GM18867 (cell line): Measurements from ENCODE around the gene FARP1.
"Not testable (repeated sequence)": the region's sequence is repeated elsewhere in the genome, so short reads cannot be mapped to it uniquely, and the experiment has no call there.

Experiments
- ATAC-seq: cut with Tn5 transposase; IDR thresholded peaks from one replicate; pipeline ENCODE4 v1.9.1; 2021; ENCODE audit warnings: mild to moderate bottlenecking, moderate library complexity; ENCODE audit not compliant: unreplicated experiment

Gene FARP1

DNA sequence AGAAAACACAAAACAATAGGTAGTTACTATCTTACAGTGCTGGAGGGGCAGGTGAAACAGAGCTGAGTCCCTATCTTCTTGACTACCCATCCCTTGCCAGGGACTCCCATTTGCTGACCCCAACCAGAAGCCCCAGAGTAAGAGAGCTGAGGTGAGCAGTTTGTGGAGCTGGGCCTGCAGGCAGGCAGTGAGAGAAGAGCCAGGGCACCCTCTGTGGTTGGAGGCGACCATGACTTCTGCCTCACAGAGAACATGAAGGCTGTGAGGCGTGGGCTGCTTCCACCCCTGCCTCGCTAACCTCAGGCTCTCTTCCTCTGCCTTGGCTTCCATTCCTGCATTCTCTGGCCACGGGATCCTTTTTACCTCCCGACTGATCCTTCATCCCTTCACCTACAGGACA, 81.7 kb downstream of the FARP1 start:
- no peak for ATAC-seq

DNA sequence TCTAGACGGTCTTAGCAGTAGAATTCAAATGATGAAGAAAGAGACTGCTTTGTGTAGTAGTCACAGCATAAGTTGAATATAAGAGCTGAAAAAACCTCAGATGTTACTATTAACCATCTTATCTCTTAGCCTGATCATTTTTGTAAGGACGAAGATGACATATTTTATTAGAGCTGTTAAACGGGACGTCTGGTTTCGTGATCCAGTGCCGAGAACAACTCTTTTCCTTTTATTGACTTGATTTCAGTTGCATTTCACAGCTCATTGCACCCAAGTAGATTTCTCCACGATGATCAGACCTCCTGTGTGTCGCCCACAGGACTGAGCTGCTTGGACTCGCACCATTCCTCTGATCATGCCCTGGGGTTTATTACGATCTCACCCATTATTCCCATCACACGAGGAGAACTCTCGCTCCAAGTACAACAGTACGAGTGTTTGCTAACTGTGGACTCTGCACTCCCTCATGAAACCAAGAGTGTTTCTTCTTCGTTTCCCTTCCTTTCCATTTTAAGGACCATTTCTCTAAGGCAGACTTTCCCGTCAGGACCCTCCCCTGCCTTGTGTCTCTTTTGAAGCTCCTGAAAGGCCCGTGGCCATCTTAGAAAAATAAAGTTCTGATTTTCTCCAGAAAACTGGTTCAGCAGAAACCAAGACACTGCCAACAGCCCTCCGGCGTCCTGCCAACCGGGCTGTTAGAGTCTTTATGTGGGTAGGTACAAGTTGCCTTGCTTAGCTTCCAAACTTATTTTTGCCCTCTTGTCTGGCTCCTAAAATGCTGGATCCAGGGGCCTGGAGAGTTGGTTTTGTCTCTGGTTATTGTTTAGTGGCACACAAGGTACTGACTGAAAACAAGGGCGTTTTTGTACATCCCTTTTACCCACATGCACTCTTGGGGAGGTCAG, 82.4 kb downstream of the FARP1 start:
- ATAC-seq, result no peak

DNA sequence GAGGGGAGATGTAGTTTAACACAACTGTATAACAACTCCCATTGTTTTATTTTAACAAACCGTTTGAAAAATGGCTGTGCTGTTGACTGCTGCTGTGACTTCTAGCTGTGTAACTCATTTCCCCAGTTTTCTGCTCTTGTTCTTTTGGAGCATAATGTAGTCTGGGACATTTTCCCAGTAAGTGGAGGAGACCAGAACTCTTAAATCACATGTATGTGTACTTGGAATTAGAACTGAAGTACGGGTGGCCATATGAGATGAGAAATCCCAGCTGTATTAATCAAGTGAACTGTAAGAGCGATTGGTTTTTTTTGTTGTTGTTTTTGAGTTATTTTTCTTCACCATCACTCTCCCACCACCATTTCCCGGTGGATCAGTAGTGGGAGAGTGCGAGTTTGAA, 83.6 kb downstream of the FARP1 start:
- ATAC-seq, result no peak

DNA sequence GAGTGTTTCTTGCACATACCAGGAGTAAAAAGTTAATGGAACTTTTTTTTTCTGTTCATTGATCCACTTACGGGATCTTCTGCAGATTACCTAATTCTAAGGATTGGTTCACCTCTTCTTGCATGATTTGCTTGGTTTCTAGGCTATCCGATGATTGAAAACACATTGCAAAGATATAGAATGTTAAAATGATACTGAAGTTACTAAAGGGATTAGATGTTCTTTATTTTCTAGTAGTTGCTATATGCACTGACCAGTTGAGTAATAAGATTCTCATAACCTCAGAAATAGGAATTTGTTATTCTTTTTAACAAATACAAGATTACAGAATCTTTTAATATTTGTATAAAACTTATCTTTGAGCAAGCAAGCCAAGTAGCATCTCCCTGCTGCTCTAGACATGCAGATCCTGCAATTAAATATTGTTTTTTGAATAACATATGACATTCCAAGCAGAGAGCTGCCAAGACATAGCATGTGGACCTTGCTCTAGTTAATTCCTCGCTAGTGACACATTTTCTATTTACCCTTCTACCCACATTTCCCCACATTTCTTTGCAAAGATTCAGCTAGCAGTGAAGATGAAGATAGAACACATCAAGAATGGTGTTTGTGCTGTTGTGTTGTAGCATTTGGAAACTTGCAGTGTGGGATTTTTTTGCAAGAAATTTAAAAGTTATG, 85.9 kb downstream of the FARP1 start:
- no peak for ATAC-seq

DNA sequence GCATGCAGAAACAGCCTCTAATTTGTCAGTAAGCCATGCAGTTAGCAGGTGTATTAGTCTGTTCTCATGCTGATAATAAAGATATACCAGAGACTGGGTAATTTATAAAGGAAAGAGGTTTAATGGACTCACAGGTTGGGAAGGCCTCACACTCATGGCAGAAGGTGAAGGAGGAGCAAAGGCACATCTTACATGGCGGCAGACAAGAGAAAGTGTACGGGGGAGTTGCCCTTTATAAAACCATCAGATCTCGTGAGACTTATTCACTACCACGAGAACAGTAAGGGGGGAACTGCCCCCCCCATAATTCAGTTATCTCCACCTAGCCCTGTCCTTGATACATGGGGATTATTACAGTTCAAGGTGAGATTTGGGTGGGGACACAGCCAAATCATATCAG, 87.9 kb downstream of the FARP1 start:
- not testable (repeated sequence) for ATAC-seq

DNA sequence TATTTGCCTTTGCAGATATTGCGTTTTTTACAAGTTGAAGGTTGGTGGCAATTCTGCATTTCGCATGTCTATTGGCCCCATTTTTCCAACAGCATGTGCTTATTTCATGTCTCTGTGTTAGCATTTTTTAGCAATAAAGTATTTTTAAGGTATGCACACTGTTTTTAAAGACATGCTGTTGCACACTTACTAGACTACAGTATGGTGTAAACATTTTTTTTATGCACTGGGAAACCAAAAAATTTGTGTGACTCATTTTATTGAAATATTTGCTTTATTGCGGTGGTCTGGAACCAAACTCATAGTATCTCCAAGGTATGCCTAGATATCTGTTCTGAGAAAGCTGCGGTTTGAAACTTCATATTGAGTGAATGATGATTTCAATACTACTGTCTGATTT, 89.6 kb downstream of the FARP1 start:
- no peak for ATAC-seq

DNA sequence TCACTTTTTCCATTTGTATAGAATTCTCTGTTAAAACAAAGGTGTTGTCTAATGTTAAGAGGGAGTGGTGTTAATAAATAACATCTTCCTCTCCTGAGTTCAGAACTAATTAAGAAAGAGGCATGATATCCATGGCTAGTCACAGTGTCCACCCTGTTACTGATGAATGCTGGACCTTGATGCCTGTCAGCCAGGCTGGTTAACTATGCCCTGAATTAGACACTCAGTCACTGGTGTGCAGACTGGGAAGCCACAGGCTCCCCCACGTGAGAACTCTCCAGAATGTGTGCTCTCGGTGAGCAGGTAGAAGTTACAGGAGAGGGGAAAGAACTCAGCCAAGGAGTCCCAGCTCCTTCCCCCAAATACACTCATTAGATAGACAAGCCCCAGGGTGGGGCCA, 90.2 kb downstream of the FARP1 start:
- no peak for ATAC-seq

DNA sequence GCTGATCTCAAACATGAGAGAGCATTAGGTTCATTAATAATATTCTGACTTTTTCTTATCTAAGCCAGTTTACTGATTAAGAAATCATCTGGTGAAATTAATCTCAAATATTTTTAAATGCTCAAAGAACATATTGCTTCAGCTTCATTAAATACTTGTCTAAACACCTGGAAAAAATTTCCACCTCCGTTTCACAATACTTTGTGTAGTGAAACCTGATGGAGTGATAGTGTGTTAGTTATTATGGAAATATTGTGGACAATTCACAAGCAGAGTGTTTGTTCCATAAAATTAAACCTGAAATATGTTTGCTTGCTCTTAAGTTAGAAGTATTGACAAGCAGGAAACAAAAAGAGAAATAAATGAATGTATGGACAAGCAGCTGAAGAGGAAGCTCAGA, 91.5 kb downstream of the FARP1 start:
- ATAC-seq, result no peak

DNA sequence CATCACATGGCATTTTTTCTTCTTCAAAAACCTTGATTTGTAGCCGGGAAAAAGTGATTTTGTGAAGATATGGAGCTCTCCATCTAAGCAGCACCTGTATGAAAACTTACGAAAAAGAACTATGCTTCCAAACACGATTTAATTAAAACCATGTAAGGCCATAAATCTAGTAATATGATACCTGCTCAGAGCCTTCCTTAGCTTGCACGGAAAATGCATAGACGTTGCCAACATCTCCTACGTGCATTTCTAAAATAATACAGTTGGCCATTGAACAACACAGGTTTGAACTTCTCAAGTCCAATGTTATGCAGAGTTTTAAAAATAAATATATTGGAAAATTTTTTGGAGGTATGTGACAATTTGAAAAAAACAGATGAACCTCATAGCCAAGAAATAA, 93.3 kb downstream of the FARP1 start:
- ATAC-seq, result no peak

DNA sequence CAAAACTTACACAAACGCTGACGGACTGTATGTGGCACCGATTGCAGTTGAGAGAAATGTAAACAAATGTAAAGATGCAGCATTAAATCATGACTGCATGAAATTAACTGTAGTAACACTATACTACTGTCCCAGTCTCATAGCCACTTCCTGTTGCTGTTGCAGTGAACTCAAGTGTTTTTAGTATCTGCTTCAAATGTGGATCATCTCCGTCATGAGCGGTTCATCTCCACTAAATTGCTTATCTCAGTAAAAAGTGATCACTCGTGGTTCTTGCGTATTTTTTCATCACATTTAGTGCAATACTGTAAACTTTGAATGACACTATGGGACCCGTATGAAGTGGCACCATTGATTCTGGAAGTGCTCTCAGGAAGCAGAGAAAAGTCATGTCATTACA, 94.4 kb downstream of the FARP1 start:
- no peak for ATAC-seq

DNA sequence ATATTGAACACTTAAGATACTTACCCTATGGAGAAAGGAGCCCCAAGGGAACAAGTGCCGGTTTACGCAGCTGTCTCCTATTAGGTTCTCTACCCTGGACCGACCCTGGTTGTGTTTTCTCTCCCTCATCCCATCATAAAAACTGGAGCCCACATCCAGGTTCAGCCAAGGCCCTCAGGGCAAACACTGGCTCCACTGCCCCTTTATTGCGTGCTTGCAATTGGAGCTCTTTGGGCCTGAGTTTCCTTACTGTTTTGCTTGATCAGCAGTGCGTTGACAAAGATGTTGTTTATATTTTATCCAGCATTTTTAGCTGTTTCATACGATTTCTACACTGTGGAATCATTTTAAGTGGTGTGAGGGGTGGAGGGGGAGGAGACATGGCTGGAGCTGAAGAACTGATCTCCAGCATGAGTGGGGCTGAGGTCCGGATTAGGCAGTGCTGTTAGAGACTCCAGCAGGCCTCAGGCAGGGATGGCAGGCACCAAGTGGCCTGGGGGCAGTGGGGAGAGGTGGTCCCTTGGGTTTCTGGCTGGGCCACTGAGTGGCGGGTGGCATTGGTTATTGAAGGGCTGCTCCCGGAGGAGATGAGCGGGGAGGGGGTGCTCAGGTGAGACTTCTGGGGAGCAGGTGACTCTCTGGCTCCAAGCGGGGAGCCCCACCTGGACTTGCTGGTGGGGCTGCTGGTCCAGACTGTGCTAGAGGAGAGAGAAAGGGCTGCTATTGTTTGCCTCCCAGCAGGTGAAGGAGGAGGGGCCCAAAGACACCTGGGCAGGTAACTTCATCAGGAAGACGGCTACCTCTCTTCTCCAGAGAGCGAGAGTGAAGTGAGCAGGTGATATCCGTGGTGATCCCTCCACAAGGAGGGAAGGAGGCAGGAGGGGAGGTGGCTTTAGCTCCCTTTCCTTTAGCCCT, 96.5 kb downstream of the FARP1 start:
- no peak for ATAC-seq

DNA sequence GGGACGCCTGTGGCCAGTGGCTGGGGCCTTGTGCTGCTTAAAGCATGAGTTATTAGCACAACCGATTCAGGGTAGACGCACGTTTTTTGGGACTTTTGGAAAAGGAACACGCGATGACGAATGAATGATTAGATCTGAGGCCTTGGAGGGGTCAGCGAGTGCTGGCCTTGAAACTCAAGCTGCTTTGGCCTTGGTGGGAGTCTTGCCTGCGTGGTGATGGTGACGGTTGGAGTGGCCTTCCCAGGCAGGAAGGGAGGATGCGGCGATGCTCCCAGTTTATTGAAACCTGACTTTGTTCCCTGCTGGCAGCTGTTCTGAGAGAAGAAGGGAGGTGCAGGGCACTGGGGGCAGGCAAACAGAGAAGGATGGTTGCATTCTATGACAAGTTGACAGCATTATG, 97.2 kb downstream of the FARP1 start:
- no peak for ATAC-seq

DNA sequence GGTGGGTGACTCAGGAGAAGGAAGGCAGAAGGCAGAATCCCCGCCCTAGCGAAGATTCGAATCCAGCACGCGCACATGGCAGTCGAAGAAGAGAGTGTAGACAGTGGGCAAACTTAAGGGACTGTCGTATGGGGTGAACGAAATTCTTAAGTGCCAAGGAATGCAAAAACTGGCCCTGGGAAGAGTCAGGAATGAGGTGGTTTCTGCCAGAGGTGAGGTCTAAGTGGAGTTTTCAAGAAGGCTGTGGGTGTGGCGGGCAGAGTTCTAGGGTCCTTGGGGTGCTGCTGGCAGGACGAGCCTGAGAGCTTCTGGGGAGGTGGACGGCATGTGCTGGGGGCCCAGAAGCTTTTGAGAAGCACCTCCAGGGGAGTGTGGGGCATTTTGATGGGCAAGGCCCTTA, 98.1 kb downstream of the FARP1 start:
- ATAC-seq, result no peak

DNA sequence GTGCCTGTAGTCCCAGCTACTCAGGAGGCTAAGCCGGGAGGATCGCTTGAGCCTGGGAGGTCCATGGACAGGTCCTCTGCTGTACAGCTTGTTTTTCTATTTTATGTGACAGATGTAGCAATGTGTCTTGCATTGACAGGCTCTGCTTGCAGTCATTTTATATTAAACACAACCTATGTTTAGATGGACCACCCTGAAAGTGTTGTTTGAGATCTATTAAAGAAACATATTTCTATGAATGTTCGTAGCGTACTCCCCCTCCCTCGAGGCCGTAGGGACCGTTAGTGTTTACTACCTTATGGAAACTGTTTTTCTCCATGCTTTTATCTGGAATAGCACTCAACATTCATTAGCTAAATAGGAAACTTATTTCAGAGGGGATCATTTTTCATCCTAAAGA, 99.1 kb downstream of the FARP1 start:
- no peak for ATAC-seq

DNA sequence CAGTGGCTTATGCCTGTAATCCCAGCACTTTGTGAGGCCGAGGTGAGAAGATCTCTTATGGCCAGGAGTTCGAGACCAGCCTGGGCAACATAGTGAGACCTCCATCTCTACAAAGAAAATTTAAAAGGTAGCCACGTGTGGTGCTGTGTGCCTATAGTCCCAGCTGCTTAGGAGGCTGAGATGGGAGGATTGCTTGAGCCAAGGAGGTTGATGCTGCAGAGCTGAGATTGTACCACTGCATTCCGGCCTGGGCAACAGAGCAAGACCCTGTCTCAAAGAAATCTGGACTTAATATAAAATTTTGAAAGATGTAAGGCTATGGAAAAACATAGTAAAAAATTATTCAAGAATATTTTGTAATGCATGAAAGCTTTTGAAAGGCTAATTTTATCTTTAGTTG, 99.5 kb downstream of the FARP1 start:
- no peak for ATAC-seq

DNA sequence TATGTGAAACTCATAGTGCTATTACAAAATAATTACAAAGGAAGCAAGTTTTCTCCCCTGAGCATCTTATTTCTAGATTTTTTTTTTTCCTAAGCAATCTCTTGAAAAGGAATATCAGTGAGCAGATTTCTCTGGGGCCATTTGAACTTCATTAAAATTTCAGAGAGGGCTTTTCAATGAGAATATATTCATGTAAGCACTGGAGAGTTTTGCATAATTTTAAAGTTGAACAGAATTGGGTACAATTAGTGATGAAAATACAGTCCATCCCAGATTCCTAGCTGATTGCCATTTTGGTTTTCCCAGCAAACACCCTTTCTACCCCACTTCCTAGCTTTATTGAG, 101.0 kb downstream of the FARP1 start:
- no peak for ATAC-seq

DNA sequence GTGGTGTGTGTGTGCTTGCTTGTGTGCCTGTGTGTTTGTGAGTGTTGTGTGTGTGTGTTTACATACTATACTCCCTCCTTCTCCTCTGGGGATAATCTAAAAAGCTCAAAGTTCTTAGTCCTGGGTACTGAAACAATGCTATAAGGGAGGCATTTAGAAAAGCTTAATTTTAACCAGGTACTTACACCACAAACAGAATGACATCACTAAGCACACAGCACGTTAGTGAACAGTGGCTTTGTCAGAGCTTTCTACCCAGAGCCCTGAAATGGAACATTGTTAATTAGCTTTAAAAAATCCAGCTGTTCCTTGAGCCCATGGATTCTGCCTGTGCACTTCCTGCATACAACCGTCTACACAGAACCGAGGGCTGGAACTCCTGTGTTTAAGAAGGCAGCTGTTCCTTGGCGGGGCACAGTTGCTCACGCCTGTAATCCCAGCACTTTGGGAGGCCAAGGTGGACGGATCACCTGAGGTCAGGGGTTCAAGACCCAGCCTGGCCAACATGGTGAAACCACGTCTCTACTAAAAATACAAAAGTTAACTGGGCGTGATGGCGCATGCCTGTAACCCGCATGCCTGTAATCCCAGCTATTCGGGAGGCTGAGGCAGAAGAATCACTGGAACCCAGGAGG, 103.8 kb downstream of the FARP1 start:
- ATAC-seq, result no peak

DNA sequence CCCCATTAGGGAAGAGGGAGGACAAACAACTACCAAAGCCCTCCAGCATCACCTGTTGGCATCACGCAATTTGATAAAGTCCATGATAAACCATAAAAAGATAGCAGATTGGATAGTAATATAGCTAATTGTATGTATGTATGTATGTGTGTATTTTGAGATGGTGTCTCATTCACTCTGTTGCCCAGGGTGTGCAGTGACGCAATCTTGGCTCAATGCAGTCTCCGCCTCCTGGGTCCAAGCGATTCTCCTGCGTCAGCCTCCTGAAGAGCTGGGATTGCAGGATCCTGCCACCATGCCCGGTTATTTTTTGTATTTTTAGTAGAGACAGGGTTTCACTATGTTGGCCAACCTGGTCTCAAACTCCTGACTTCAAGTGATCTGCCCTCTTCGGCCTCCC, 108.8 kb downstream of the FARP1 start:
- ATAC-seq, result no peak

DNA sequence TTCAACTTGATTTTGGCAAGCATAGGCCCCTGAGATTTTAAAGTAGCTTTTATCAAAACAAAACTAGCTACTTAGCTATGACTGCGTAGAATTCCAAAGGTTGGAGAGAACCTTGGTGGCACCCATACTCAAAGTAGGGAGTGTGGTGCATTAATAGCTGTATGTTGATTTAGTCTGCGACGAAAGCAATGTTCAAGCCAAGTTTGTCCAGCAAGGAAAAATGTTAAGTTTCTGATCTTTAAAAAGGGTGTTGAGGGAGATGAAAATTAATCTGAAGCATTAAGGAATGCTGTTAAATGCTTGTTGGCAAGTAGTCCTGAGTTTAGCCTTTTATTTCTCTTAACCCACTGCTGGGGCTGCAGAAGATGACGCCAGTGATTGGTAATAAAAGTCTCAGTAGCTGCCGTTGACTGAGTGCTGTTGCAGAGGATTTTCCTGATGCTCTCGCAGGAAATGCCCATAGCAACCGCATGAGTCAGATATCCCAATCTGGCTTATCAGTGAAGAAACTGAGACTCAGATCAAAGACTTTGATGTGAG, 110.1 kb downstream of the FARP1 start:
- ATAC-seq, result no peak

DNA sequence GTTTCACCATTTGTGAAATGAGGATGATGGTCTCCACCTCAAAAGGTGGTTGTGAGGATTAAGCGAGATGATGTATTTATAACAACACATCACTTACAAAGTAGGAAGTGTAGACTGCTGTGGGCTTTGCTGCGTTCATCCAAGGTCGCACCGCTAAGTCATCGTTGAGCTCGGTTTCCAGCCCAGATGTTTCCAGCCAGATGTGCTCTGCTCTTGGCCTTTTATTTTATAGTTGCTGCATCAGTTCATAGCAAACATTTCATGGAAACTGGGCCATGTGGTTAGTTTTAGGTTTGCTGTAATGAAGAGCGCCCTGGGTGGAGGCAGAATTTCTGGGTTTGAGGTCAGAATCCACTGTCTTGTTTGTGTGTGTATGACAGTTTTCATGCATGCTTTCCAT, 110.6 kb downstream of the FARP1 start:
- ATAC-seq, result no peak

DNA sequence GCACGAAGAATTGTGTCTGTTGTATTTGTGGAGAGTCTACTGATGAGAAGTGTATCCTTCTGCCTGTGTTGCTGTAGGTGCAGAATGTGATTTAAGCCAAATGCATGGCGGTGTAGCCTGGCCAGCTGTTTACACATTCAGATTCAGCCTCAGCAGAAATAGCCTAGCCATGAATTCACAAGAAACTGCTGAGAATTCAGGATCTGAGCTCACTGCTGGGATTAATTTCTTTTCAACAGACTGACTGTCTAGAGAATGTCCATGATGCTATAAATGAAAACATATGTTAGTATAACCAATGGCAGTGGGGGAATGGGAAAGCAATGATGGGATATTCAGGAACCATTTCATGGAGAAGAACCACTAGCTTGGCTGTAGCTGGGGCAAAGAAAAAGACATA, 111.6 kb downstream of the FARP1 start:
- no peak for ATAC-seq
